CD4-positive, alpha-beta T cell treated with Interleukin-4 for 1 hour (primary cell): Measurements from ENCODE around the gene CYP27B1.

ENCODE experiments used
- DNase-seq, 2 donors: peaks; one replicate each; pipeline ENCODE4 v3.0.0-alpha.2; 2020 to 2022

CYP27B1 gene

GRCh38 chr12:57750561-57751431, 16.1 kb downstream of the CYP27B1 start:
- DNase-seq = no peak

DNA sequence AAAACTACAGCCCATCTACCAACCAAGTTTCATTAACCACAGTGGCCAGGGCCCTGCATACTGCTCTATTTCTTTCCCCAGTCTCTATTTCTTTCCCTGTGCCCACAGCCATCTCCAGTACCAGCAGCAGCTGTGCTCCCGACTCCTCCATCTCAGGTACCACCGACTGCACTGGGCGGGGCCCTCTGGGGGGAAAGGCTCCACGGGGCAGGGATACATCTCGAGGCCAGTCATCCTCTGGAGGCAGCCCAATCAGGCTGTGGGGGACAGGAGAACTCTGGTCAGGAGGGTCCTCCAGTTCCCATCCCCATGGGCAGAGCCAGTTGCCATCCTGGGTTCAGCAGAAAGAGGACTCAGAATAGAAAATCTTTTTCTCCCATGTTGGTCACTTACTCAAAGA, 17.8 kb downstream of the CYP27B1 start:
- DNase-seq = no peak

DNA sequence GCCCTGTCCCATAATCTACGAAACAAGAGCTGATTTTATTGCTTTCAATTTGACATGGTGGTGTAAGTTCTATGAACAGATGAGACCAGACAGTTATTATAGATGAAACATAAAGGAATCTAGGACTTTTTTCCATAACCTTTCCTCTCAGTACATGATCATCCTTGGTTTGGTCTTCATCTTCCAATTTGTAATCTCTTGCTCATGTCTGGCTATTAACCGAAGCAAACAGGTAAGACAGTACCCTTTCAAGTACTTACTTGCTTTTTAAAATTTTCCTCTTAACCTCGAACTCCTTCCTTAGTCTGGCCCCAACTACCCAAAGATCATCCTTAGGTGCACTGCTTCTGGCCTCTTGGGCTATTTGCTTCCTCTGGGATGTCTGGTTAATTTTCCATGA, 20.9 kb downstream of the CYP27B1 start:
- no peak for DNase-seq

- DNase-seq = no peak
Observed at GRCh38 chr12:57745485-57745881, 21.4 kb downstream of the CYP27B1 start.

- DNase-seq = peak; percentile 97
Observed at GRCh38 chr12:57744777-57745484, 21.9 kb downstream of the CYP27B1 start, which contains the start of gene TSPAN31. TSS of gene TSPAN31 (plus strand) at chr12:57745039. CDS start at chr12:57745155, 116 bp downstream.

DNA sequence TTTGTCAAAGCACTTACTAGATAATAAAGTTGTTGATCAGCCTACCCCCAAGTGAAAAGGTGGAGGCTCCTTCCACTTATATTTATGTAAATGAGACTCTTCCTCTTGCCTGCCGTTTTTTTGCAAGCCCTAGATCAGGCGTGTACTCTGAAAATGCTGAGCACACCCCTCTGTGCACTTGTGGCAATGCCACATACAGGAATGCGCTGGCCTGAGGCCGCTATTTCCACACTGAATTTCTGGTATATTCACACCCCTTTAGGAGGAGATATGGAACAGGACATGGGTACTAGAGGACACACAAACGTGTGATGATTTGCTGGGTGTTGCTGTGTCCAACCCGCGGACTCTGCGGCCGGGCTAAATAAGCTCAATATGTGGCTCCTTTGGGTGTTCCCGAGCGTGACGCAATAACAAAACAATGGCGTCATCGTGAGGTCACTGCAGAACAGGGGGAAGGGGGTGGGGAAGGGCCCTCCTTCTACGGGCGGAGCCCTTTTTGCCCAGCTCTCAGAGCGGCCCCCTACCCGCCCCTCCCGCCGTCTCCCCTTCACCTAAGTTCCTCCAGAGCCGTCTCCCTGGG, 22.6 kb downstream of the CYP27B1 start:
- peak; percentile 88 for DNase-seq

DNA sequence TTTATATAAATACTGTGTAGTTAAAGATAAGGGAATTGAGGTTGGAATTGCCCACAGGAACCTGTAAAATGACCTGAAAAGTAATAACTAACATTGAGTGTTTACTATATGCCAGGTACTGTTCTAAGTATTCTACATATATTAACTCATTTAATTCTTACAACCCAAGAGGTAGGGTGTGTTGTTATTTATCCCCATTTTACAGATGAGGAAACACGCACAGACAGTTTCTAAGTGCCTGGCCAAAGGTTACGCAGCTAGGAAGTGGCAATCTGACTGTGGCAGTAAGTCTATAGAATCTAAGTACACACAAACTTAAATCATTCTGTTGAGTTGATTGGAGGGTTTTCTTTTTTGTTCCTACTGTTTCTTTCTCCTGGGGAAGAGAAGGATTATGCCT, 23.1 kb downstream of the CYP27B1 start:
- no peak for DNase-seq

DNA sequence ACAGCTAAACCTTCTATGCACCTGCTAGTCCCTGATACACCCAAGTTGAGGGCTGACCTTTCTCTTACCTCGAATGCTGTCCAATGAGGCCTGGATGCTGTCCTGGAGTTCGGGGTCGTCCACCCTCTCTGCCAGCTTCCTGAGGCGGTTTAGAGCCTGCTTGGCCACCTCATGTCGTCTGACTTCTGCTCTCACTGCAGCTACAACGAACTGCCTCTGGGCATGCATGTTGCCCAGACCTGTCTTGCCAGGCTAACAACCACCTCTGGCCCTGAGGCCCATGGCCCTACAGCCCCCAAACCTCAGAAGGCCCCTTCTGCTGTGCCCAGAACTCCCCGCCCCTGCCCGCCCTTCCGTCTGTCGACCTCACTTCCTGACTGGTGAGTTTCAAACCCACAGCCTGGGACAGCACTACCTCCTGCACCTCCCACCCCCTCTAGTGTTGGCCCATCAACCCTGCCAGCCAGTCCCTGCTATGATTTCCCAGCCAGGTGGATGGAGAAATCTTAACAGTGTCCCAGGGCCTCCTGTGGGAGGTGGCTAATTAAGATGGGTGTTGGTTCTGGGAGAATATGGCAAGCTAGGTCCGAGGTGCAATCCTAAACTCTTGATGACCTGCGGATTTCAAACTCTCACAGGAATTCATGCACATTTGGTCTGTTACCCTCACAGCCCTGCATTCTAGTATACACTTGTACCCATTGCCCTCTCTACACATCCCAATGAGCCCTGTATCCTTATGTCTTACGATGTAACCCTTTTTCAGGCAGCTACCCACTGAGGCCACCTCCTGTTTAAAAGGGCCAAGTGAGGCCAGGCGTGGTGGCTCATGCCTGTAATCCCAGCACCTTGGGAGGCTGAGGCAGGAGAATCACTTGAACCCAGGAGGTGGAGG, 24.8 kb downstream of the CYP27B1 start:
- DNase-seq = peak; percentile 87 to 89

DNA sequence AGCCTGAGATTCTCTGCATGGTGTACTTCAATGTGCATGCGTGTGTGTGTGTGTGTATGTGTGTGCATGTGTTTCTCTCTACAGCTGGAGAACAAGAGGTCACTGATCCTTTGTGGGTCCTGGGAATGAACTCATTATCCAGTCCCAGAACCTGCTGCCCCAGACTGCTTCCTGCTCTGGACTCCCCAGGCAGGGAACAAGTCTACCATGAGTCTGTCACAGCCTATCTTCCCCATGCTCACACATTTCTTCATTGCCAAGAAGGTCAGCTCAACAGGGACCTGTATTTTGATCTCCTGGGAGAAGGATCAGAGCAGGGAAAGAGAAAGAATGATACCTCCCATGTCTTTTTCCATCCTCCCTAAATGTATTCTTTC, 25.5 kb downstream of the CYP27B1 start:
- DNase-seq = no peak

DNA sequence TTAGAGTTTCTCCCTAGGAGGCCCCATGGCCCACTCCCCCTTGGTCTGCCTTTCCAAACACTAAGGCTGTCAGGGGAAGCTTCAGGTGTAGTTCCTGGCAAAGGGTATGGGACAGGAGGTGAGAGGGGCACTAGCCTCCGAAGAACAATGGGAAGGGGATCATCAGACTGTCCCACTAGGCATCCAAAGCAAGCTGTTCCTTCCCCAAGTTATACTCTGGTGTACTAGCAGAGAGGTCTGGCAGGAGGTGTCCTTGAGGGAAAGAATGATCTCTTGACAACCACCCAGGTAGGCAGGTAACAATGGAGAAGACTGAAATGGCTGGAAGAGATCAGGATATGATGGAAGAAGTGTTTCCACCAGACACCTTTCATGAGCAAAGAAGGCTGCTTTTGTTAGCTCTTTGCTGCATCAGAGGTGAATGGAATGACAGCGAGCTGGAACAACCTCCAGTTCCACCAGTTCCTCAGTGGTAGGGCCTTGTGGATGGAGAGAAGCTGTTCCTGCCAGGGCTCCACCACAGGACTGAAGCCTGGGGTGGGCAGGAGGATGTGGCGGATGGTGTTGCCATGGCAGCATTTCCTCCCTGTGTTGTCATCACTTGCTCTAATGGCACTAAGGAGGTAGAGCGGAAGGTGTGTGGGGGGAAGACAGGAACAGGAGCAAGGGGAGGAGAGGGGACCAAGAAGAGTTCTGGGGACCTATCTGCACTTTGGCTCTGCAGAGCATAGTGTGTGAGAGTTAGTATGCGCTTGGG, 26.0 kb downstream of the CYP27B1 start:
- peak; percentile 87 to 89 for DNase-seq

GRCh38 chr12:57739914-57740538, 26.9 kb downstream of the CYP27B1 start:
- DNase-seq = no peak

- DNase-seq = no peak
Observed at GRCh38 chr12:57739387-57739786, 27.5 kb downstream of the CYP27B1 start.

DNA sequence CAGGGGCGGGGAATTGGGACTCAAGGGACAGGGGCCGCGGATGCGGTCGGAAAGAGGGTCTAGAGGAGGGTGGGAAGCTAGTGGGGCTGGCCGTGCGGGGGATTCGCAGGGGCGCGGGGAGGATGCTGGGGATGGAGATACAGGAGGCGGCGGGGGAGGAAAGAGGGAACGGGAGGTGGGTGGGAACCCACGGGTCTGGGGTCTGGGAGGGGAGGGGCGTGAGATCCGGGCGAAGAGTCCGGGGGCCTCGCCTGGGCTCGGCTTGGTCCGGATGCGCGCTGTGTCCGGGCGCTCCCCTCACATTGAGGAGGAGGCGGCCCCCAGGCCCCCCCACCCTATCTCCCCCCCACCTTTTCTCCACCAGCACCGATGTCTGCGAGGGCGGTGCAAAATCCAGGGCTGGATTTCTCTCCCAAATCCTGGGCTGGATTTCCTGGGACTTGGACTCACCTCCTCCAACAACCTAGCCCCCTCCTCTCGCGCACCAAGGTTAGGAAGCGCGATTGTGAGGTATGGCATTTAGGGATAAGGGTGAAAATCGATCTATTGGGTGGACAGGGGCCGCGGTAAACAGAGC, 28.1 kb downstream of the CYP27B1 start, which contains the start of gene AGAP2:
TSS of gene AGAP2 (minus strand) at position 82 of the 577 bp plus-strand sequence. CDS start 496 bp downstream, outside the sequence.
- DNase-seq = no peak

DNA sequence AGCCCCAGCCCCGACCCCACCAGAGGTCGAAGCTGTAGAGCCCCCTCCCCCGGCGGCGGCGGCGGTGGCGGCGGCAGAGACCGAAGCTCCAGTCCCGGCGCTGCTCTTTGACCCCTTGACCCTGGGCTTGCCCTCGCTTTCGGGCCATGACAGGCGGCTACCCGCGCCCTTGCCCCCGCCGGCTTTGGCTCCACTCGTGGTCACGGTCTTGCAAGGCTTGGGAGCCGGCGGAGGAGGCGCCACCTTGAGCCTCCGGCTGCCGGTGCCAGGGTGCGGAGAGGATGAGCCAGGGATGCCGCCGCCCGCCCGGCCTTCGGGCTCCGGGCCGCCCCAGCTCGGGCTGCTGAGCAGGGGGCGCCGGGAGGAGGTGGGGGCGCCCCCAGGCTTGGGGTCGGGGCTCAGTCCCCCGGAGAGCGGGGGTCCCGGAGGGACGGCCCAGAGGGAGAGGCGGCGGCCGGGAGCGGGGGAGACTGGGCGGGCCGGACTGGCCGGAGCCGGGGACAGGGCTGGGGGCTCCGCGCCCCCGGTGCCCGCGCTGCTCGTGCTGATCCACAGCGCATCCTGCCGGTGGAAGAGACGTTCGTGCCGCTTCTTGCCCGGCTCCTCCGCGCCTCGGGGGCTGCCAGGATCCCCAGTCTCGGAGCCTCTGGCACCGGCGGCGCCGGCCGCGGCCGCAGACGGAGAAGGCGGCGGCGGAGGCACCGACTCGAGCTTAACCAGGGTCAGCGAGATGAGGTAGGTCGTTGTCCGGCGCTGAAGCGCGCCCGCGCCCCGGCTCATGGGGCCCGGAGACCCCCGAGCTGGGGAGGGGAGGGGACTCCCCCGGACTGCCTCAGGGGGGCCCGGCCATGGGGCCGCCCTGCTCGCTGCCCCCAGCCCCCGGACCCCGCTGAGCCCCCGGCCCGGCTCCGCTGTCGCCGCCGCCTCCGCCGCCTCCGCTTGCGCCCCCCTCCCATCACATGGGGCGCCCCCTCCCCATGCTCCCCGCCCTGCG, 29.1 kb downstream of the CYP27B1 start:
- no peak for DNase-seq

- no peak for DNase-seq
Observed at GRCh38 chr12:57736741-57737466, 30.0 kb downstream of the CYP27B1 start.

DNA sequence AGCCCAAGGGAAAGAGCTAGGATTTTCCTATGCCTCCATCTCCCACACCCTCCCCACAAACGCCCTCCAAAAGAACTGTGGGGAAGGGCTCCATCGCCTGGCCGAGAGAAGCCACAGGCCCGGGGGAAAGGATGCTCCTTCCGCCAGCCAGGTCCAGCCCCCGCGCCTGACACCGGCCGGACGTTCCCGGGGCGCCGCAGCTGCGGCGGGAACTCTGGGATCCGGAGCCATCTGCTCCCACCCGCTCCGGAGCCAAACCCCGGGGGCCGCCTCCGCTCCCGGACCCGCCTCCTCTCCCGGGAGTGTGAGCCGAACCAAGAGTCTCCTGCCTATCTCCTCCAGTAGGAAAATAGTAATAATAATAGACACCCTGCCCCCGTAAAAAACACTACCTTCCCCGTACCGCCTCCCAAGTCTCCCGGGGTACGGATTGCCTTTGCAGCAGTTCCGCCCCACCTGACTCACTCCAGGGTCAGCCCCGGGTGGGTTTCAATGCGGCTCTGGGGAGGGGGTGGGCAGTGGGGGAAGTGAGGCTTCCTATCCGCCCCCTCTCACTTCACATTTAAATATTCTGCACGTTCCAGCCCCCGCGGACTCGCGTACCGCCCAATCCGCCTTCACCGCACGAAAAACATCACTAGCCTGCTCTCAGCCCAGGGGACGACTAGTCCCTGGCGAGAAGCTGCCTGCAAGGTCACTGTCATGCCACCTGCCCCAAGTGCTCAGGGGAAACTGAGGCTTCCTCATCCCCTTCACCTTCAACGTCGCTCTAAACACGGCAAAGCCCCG, 30.7 kb downstream of the CYP27B1 start:
- no peak for DNase-seq

DNA sequence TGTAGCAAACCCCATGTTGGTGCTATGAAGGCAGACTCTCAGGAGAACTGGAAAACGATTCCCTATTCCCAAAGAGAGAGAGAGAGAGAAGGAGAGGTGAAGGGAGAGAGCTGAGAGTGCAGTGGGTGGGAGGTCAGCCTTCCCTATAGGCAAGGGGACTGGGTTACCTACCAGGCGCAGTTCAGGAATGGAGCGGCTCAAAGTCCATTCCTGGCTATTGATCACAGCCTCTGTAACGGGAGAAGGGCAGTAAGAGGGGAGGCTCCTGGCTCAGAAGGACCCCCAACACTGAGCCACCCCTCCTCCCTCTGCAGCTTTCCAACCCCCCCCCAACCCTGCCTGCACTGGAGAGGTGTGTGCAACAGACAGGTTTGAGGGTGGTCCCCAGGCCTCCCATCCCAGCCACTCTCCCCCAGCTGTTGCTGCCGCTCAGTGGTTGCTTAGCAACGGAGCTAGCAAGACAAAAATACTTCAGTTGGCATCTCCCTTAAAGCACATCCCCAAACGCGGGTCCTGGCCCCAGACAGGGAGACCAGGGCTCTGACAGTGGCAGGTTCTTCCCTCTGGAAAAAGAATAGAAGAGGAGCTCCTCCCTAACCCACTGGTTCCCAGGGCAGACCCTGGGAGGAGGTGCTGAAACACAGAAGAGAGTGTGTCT, 31.6 kb downstream of the CYP27B1 start:
- no peak for DNase-seq
